Keratinocyte (primary cell): ENCODE measurements around the gene TPRX1. TPM values are rescaled to one million over a fixed set of nuclear protein-coding genes. Genes with fewer than 3 reads are reported as not detected.

ENCODE experiments used
- DNase-seq: peaks from one replicate; pipeline ENCODE4 v3.0.0-alpha.2; 2011; ENCODE audit warnings: low read depth, missing footprints, low spot score
- FAIRE-seq: peaks from 2 replicates; lab custom pipeline; 2011; peaks lifted over from hg19 to GRCh38; lab: Jason Lieb, UNC
- H2AFZ ChIP-seq: 2 replicates; pipeline ENCODE4 v1.6.0; 2012; ENCODE audit warnings: low read length, control low read depth, inconsistent platforms; ENCODE audit not compliant: control insufficient read depth
- H3K27ac ChIP-seq: 2 replicates; pipeline ENCODE4 v1.5.1; 2011; ENCODE audit warnings: low read length; ENCODE audit not compliant: control insufficient read depth, insufficient read depth
- H3K27me3 ChIP-seq: 3 replicates; pipeline ENCODE4 v1.6.0; 2011; ENCODE audit warnings: low read length; ENCODE audit not compliant: control insufficient read depth, insufficient read depth; ENCODE audit errors: extremely low read depth
- H3K36me3 ChIP-seq, 2 experiments: 2 replicates in 1 of 2; 3 replicates in 1 of 2; pipeline ENCODE4 v1.5.1; 2011; ENCODE audit warnings: low read length in 2 of 2, mild to moderate bottlenecking in 1 of 2; ENCODE audit not compliant: control insufficient read depth in 2 of 2, insufficient read depth in 2 of 2; ENCODE audit errors: extremely low read depth in 1 of 2
- H3K4me1 ChIP-seq: 3 replicates; pipeline ENCODE4 v1.5.1; 2011; ENCODE audit warnings: low read length; ENCODE audit not compliant: control insufficient read depth, insufficient read depth; ENCODE audit errors: extremely low read depth
- H3K4me2 ChIP-seq: 3 replicates; pipeline ENCODE4 v1.6.0; 2011; ENCODE audit warnings: low read depth, low read length; ENCODE audit not compliant: control insufficient read depth, insufficient read depth; ENCODE audit errors: extremely low read depth
- H3K4me3 ChIP-seq, 3 experiments: fragments of 200-600 bp in 1 of 3; sonication (generic) in 1 of 3; 2 replicates in 2 of 3; 3 replicates in 1 of 3; pipeline ENCODE4 v1.5.1; 2011 to 2016; ENCODE audit warnings: low read length in 3 of 3, mild to moderate bottlenecking in 3 of 3, control low read depth in 2 of 3, inconsistent platforms in 1 of 3, low read depth in 1 of 3, mixed read lengths in 1 of 3, mixed run types in 1 of 3, moderate library complexity in 1 of 3; ENCODE audit not compliant: control insufficient read depth in 2 of 3, insufficient read depth in 2 of 3; ENCODE audit errors: extremely low read depth in 1 of 3
- H3K79me2 ChIP-seq: 2 replicates; pipeline ENCODE4 v1.6.0; 2012; ENCODE audit warnings: low read length; ENCODE audit not compliant: control insufficient read depth, insufficient read depth
- H3K9ac ChIP-seq: 3 replicates; pipeline ENCODE4 v1.6.0; 2011; ENCODE audit warnings: low read length; ENCODE audit not compliant: control insufficient read depth, insufficient read depth; ENCODE audit errors: extremely low read depth
- H3K9me1 ChIP-seq: 3 replicates; pipeline ENCODE4 v1.6.0; 2011; ENCODE audit warnings: low read length; ENCODE audit not compliant: control insufficient read depth, insufficient read depth; ENCODE audit errors: extremely low read depth
- H3K9me3 ChIP-seq: 2 replicates; pipeline ENCODE4 v1.5.1; 2012; ENCODE audit warnings: low read depth, low read length; ENCODE audit not compliant: control insufficient read depth
- H4K20me1 ChIP-seq: 3 replicates; pipeline ENCODE4 v1.6.0; 2011; ENCODE audit warnings: low read length; ENCODE audit not compliant: control insufficient read depth, insufficient read depth; ENCODE audit errors: extremely low read depth
- EZH2 ChIP-seq: IDR thresholded peaks from one replicate; pipeline ENCODE4 v1.6.1; 2012; ENCODE audit warnings: inconsistent platforms, mild to moderate bottlenecking, low read length, moderate library complexity
- dilution Hi-C: fragments of 300-500 bp; cut with MboI; formaldehyde crosslinking; loops from one replicate; pipeline ENCODE4 v1.7.0; 2020; ENCODE audit warnings: low sequenced_read_pairs; ENCODE audit not compliant: extremely low pct_ligation_motif_present
- polyA plus RNA-seq, 5 experiments: library from polyadenylated mRNA; depleted of rRNA in 3 of 5; stranded (reverse) in 3 of 5; stranded (forward) in 1 of 5; unstranded in 1 of 5; fragments of >200 nt; gene quantifications; 1 replicate in 1 of 5; 2 replicates in 3 of 5; 3 replicates in 1 of 5; pipeline versions ENCODE4 v1.2.1 to v1.2.3, GENCODE V29; 2011 to 2012; ENCODE audit warnings: missing spikeins in 2 of 5, low read depth in 1 of 5, low replicate concordance in 1 of 5
- TF ChIP-seq, protein P1 (sequence below), 3 experiments: IDR thresholded peaks in 1 of 3; conservative IDR thresholded peaks in 1 of 3; optimal IDR thresholded peaks in 1 of 3; 2 replicates in 2 of 3; 3 replicates in 1 of 3; pipeline versions ENCODE3 to v1.5.1; 2011; ENCODE audit warnings: low read length in 3 of 3, mild to moderate bottlenecking in 3 of 3, moderate library complexity in 2 of 3, control low read depth in 1 of 3, inconsistent platforms in 1 of 3; ENCODE audit not compliant: insufficient read depth in 2 of 3; ENCODE audit errors: extremely low read depth in 1 of 3

The TPRX1 gene
- polyA plus RNA-seq, 1 donor (not counting 4 experiments of a cell fraction or from before 2014, with no cell fraction given), result not detected

DNA sequence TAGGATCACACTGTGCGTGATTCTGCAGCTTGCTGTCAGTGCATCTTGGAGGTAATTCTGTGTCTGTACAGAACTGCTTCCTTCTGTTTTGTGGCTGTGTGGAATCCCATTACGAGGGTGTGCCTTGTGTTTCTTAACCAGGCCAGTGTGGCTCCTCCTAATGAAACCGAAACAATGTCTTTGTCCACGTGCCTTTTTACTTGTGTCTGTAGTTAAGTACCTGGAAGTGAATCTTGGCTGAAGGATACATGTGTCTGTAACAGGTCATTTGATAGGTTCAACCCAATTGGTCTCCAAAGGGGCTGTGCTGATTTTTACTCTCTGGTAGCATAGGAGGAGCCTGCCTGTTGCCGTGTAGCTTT lies 45.9 kb downstream of the TPRX1 start:
- H3K4me3 ChIP-seq, result no peak overlapping the region
- H3K9me3 ChIP-seq, result no peaks in the 10 kb centered on the region
- TF ChIP-seq, protein P1, sequence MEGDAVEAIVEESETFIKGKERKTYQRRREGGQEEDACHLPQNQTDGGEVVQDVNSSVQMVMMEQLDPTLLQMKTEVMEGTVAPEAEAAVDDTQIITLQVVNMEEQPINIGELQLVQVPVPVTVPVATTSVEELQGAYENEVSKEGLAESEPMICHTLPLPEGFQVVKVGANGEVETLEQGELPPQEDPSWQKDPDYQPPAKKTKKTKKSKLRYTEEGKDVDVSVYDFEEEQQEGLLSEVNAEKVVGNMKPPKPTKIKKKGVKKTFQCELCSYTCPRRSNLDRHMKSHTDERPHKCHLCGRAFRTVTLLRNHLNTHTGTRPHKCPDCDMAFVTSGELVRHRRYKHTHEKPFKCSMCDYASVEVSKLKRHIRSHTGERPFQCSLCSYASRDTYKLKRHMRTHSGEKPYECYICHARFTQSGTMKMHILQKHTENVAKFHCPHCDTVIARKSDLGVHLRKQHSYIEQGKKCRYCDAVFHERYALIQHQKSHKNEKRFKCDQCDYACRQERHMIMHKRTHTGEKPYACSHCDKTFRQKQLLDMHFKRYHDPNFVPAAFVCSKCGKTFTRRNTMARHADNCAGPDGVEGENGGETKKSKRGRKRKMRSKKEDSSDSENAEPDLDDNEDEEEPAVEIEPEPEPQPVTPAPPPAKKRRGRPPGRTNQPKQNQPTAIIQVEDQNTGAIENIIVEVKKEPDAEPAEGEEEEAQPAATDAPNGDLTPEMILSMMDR (optimal IDR thresholded peaks at IDR 0.05 in 1 of 3, IDR thresholded peaks at IDR 0.05 in 1 of 3, conservative IDR thresholded peaks at IDR 0.05 in 1 of 3; ENCODE audit: extremely low read depth in 1 of 3, insufficient read depth in 2 of 3, low read length in 3 of 3), result no peak
- no peak for TF ChIP-seq EZH2
- no peaks in the 10 kb centered on the region for H3K79me2 ChIP-seq
- dilution Hi-C loops, result no loop called here
- H3K9me1 ChIP-seq, result no peaks in the 10 kb centered on the region
- DNase-seq (no peak), FAIRE-seq (no peak)
- no peak overlapping the region for H3K4me2 ChIP-seq
- no peak overlapping the region for H3K27ac ChIP-seq
- H3K36me3 ChIP-seq, result peaks cover 28 to 37% of the 10 kb centered on the region in 2 experiments
- H4K20me1 ChIP-seq, result no peaks in the 10 kb centered on the region
- no peaks in the 10 kb centered on the region for H3K27me3 ChIP-seq
- H3K4me1 ChIP-seq, result no peaks in the 10 kb centered on the region
- no peak overlapping the region for H2AFZ ChIP-seq
- H3K9ac ChIP-seq, result no peak overlapping the region

DNA sequence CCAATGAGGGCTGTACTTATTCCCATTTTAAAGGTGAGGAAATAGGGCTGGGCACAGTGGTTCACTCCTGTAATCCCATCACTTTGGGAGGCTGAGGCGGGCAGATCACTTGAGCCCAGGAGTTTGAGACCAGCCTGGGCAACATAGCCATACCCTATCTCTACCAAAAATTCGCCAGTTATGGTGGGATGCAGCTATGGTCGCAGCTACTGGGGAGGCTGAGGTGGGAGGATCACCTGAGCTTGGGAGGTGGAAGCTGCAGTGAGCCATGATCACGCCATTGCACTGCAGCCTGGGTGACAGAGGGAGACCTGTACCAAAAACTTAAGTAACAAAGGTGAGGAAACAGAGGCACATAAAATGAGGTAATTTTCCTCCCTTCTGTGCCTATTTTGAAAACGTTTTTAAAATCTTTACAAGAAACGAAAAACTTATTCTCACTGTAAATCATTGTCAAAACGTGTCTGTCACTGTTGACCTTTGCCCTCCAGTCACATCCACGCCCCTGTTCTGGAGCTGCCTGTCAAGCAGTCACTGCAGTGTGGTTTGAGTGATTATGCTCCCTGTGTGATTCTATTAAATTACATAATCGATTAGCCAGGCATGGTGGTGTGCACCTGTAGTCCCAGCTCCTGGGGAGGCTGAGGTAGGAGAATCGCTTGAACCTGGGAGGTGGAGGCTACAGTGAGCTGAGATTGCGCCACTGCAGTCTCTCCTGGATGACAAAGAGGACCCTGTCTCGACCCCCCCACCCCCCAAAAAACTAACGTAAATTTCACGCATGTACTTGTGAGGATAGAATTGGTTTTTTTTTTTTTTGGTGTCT lies 46.5 kb downstream of the TPRX1 start:
- no peak overlapping the region for H3K27ac ChIP-seq
- no peaks in the 10 kb centered on the region for H3K9me1 ChIP-seq
- H3K79me2 ChIP-seq, result no peaks in the 10 kb centered on the region
- peaks cover 29 to 41% of the 10 kb centered on the region in 2 experiments for H3K36me3 ChIP-seq
- DNase-seq (no peak), FAIRE-seq (no peak)
- H3K4me1 ChIP-seq, result no peaks in the 10 kb centered on the region
- dilution Hi-C loops, result no loop called here
- TF ChIP-seq, protein P1 (optimal IDR thresholded peaks at IDR 0.05 in 1 of 3, IDR thresholded peaks at IDR 0.05 in 1 of 3, conservative IDR thresholded peaks at IDR 0.05 in 1 of 3; ENCODE audit: extremely low read depth in 1 of 3, insufficient read depth in 2 of 3, low read length in 3 of 3), result no peak
- TF ChIP-seq EZH2, result no peak
- H3K9ac ChIP-seq, result no peak overlapping the region
- no peak overlapping the region for H2AFZ ChIP-seq
- no peaks in the 10 kb centered on the region for H4K20me1 ChIP-seq
- H3K4me3 ChIP-seq, result no peak overlapping the region
- no peak overlapping the region for H3K4me2 ChIP-seq
- no peaks in the 10 kb centered on the region for H3K27me3 ChIP-seq
- H3K9me3 ChIP-seq, result no peaks in the 10 kb centered on the region
